HEK293 (cell line): ENCODE data around the gene CEPT1.

Source experiments
- CTCF ChIA-PET: fragments of 350-600 bp; formaldehyde crosslinking; extraction: SDS; loops from one replicate; lab custom pipeline; 2021; ENCODE audit warnings: antibody characterized with exemption; lab: Yijun Ruan, JAX
- POLR2A ChIA-PET: fragments of 300-600 bp; formaldehyde crosslinking; extraction: SDS; loops from one replicate; lab custom pipeline; 2020; ENCODE audit warnings: antibody characterized with exemption, inconsistent platforms; lab: Yijun Ruan, JAX
- H3K27ac ChIP-seq: fragments of 200-500 bp; sonication (Bioruptor generic); 2 replicates; pipeline ENCODE4 v1.5.1; 2014; ENCODE audit warnings: low read depth, low read length, control low read depth, inconsistent platforms; ENCODE audit errors: extremely low read depth
- H3K36me3 ChIP-seq, 2 experiments: fragments of 200-500 bp in 1 of 2; sonication (Bioruptor generic) in 1 of 2; 1 replicate in 1 of 2; 2 replicates in 1 of 2; pipeline ENCODE4 v1.5.1; 2014 to 2017; ENCODE audit warnings: inconsistent platforms in 2 of 2, low read length in 2 of 2; ENCODE audit not compliant: control insufficient read depth in 2 of 2, insufficient read depth in 1 of 2
- H3K4me1 ChIP-seq: fragments of 200-500 bp; sonication (Bioruptor generic); 2 replicates; pipeline ENCODE4 v1.5.1; 2014; ENCODE audit warnings: mild to moderate bottlenecking, low read length, inconsistent platforms; ENCODE audit not compliant: control insufficient read depth, insufficient read depth
- H3K4me3 ChIP-seq: 2 replicates; pipeline ENCODE4 v1.5.1; 2011; ENCODE audit warnings: low read depth, mild to moderate bottlenecking, control low read depth, low read length, moderate library complexity
- H3K9me3 ChIP-seq: fragments of 200-500 bp; sonication (Bioruptor generic); 2 replicates; pipeline ENCODE4 v1.5.1; 2014; ENCODE audit warnings: low read depth, low read length, inconsistent platforms; ENCODE audit not compliant: control insufficient read depth, insufficient read depth
- KLF16 ChIP-seq: fragments of 450-650 bp; formaldehyde crosslinking; IDR thresholded peaks from 2 replicates; pipeline ENCODE4 v1.5.1; 2017; ENCODE audit warnings: missing biosample characterization, missing genetic modification characterization
- SALL2 ChIP-seq: fragments of 450-650 bp; formaldehyde crosslinking; IDR thresholded peaks from 2 replicates; pipeline ENCODE4 v1.5.0; 2017; ENCODE audit warnings: missing biosample characterization, mild to moderate bottlenecking, missing genetic modification characterization, borderline replicate concordance
- ZNF114 ChIP-seq: fragments of 450-650 bp; formaldehyde crosslinking; IDR thresholded peaks from 2 replicates; pipeline ENCODE4 v1.5.0; 2017; ENCODE audit warnings: missing biosample characterization, missing genetic modification characterization
- ZNF121 ChIP-seq: fragments of 450-650 bp; formaldehyde crosslinking; IDR thresholded peaks from 2 replicates; pipeline ENCODE4 v1.5.1; 2016; ENCODE audit warnings: missing biosample characterization, missing genetic modification characterization
- ZNF354C ChIP-seq: fragments of 450-650 bp; formaldehyde crosslinking; IDR thresholded peaks from 2 replicates; pipeline ENCODE4 v1.5.1; 2016; ENCODE audit warnings: missing biosample characterization, missing genetic modification characterization, low read depth, borderline replicate concordance
- ZNF501 ChIP-seq: fragments of 450-650 bp; formaldehyde crosslinking; IDR thresholded peaks from 2 replicates; pipeline ENCODE4 v1.5.1; 2016; ENCODE audit warnings: missing biosample characterization, missing genetic modification characterization
- ZNF623 ChIP-seq: fragments of 450-650 bp; formaldehyde crosslinking; IDR thresholded peaks from 2 replicates; pipeline ENCODE4 v1.5.1; 2016; ENCODE audit warnings: missing biosample characterization, missing genetic modification characterization
- ZNF654 ChIP-seq: fragments of 450-650 bp; formaldehyde crosslinking; IDR thresholded peaks from 2 replicates; pipeline ENCODE4 v1.5.1; 2016; ENCODE audit warnings: low read depth, missing biosample characterization, missing genetic modification characterization
- TF ChIP-seq, protein P1 (sequence below): fragments of 450-650 bp; formaldehyde crosslinking; IDR thresholded peaks from 2 replicates; pipeline ENCODE4 v1.5.1; 2016; ENCODE audit warnings: missing biosample characterization, missing genetic modification characterization
- TF ChIP-seq, protein P2 (sequence below): fragments of 450-650 bp; formaldehyde crosslinking; IDR thresholded peaks from 2 replicates; pipeline ENCODE4 v1.5.1; 2016; ENCODE audit warnings: missing biosample characterization, missing genetic modification characterization
- TF ChIP-seq, protein P3 (sequence below): fragments of 450-650 bp; formaldehyde crosslinking; IDR thresholded peaks from 2 replicates; pipeline ENCODE4 v1.5.1; 2016; ENCODE audit warnings: missing biosample characterization, missing genetic modification characterization
- TF ChIP-seq, protein P4 (sequence below): fragments of 450-650 bp; formaldehyde crosslinking; IDR thresholded peaks from 2 replicates; pipeline ENCODE4 v1.5.1; 2016; ENCODE audit warnings: missing biosample characterization, missing genetic modification characterization
- TF ChIP-seq, protein P5 (sequence below): fragments of 450-650 bp; formaldehyde crosslinking; IDR thresholded peaks from 2 replicates; pipeline ENCODE4 v1.5.1; 2017; ENCODE audit warnings: missing biosample characterization, missing genetic modification characterization

Gene CEPT1

DNA sequence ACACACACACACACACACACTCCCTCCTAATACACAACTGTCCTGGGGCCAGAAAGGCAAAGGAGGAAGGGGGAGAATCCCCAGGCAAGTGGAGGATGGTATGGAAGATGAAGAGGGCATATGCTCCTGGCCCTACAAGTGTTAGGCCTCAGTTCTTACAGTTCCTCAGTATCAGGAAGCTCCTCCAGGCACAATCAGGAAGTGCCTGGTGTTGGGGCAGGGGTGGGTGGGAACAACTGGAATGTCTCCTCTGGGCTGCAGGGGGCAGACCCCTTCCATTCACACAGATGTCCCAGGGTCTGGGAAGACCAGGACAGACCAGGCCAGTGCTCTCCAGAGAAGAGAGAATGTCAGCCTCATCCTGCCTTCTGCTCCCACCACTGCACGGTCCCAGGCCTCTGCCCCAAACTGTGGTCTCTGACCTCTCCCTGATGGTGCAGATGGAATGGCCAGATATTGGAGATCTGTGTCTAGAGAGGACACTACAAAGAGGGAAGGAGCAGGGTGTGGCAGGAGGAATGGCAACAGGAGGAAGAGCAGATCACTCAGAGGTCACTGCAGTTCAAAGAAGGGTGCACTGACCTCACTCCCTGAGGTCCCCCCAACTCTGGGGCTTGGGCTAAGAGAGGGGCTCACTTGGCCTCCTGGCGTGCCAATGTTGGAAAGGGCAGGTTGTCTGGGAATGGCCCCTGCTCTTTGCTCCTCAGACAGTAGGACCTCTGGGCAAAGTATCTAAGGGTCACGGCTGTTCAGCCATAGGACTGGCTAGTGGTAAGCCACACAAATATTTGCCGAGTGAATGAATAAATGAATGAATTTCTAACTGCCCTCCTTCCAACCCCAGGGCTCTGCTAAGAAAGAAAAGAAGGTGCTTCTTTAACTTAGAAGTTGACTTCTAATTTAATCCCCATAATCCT lies 62.9 kb downstream of the CEPT1 start:
- TF ChIP-seq, protein P1, sequence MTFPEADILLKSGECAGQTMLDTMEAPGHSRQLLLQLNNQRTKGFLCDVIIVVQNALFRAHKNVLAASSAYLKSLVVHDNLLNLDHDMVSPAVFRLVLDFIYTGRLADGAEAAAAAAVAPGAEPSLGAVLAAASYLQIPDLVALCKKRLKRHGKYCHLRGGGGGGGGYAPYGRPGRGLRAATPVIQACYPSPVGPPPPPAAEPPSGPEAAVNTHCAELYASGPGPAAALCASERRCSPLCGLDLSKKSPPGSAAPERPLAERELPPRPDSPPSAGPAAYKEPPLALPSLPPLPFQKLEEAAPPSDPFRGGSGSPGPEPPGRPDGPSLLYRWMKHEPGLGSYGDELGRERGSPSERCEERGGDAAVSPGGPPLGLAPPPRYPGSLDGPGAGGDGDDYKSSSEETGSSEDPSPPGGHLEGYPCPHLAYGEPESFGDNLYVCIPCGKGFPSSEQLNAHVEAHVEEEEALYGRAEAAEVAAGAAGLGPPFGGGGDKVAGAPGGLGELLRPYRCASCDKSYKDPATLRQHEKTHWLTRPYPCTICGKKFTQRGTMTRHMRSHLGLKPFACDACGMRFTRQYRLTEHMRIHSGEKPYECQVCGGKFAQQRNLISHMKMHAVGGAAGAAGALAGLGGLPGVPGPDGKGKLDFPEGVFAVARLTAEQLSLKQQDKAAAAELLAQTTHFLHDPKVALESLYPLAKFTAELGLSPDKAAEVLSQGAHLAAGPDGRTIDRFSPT (tag by site-specific recombination): no peak
- TF ChIP-seq ZNF121: no peak
- TF ChIP-seq, protein P2, sequence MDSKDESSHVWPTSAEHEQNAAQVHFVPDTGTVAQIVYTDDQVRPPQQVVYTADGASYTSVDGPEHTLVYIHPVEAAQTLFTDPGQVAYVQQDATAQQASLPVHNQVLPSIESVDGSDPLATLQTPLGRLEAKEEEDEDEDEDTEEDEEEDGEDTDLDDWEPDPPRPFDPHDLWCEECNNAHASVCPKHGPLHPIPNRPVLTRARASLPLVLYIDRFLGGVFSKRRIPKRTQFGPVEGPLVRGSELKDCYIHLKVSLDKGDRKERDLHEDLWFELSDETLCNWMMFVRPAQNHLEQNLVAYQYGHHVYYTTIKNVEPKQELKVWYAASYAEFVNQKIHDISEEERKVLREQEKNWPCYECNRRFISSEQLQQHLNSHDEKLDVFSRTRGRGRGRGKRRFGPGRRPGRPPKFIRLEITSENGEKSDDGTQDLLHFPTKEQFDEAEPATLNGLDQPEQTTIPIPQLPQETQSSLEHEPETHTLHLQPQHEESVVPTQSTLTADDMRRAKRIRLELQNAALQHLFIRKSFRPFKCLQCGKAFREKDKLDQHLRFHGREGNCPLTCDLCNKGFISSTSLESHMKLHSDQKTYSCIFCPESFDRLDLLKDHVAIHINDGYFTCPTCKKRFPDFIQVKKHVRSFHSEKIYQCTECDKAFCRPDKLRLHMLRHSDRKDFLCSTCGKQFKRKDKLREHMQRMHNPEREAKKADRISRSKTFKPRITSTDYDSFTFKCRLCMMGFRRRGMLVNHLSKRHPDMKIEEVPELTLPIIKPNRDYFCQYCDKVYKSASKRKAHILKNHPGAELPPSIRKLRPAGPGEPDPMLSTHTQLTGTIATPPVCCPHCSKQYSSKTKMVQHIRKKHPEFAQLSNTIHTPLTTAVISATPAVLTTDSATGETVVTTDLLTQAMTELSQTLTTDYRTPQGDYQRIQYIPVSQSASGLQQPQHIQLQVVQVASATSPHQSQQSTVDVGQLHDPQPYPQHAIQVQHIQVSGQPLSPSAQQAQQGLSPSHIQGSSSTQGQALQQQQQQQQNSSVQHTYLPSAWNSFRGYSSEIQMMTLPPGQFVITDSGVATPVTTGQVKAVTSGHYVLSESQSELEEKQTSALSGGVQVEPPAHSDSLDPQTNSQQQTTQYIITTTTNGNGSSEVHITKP: no peak
- TF ChIP-seq, protein P3, sequence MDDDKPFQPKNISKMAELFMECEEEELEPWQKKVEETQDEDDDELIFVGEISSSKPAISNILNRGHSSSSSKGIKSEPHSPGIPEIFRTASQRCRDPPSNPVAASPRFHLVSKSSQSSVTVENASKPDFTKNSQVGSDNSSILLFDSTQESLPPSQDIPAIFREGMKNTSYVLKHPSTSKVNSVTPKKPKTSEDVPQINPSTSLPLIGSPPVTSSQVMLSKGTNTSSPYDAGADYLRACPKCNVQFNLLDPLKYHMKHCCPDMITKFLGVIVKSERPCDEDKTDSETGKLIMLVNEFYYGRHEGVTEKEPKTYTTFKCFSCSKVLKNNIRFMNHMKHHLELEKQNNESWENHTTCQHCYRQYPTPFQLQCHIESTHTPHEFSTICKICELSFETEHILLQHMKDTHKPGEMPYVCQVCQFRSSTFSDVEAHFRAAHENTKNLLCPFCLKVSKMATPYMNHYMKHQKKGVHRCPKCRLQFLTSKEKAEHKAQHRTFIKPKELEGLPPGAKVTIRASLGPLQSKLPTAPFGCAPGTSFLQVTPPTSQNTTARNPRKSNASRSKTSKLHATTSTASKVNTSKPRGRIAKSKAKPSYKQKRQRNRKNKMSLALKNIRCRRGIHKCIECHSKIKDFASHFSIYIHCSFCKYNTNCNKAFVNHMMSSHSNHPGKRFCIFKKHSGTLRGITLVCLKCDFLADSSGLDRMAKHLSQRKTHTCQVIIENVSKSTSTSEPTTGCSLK: no peak
- TF ChIP-seq ZNF623: no peak
- TF ChIP-seq ZNF114 (tag by site-specific recombination): no peak
- TF ChIP-seq, protein P4, sequence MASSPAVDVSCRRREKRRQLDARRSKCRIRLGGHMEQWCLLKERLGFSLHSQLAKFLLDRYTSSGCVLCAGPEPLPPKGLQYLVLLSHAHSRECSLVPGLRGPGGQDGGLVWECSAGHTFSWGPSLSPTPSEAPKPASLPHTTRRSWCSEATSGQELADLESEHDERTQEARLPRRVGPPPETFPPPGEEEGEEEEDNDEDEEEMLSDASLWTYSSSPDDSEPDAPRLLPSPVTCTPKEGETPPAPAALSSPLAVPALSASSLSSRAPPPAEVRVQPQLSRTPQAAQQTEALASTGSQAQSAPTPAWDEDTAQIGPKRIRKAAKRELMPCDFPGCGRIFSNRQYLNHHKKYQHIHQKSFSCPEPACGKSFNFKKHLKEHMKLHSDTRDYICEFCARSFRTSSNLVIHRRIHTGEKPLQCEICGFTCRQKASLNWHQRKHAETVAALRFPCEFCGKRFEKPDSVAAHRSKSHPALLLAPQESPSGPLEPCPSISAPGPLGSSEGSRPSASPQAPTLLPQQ (tag by site-specific recombination): no peak
- Histone ChIP-seq H3K4me1 (no peaks in the 10 kb centered on the region), H3K36me3 (no peaks in the 10 kb centered on the region), H3K4me3 (no peak overlapping the region), H3K9me3 (no peaks in the 10 kb centered on the region), H3K27ac (no peak overlapping the region)
- POLR2A ChIA-PET: no interaction called here
- CTCF ChIA-PET: no interaction called here

DNA sequence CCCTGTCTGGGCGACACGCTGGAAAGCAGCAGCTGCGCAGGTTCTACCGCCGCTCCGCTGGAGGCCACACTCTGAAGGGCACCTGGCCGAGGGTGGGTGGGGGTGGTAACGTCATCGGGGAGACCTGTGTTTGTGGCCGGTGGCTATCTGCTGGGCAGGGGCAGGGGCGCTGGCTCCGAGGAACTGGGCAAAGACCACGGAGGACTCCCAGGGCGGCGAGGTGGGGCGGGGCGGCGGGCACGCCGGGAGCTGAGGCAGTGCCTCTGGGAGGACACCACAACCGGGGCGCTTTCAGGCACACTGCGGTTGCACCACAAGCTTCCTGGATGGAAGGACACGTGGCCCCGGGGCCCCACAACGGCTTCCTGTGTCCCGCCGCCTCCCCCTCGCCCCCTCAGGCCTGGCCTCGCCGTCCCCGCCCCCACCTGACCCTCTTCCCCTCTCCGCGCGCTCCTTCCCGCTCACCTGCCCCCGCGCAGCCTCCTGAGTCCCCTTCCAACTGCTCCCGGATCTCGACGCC lies 63.7 kb downstream of the CEPT1 start:
- H3K4me1 ChIP-seq: no peaks in the 10 kb centered on the region
- CTCF ChIA-PET: no interaction called here
- TF ChIP-seq ZNF354C (tag by site-specific recombination) (no peak), SALL2 (tag by site-specific recombination) (no peak), ZNF654 (tag by site-specific recombination) (no peak), ZNF501 (tag by site-specific recombination) (no peak), KLF16 (tag by site-specific recombination) (no peak)
- TF ChIP-seq, protein P5, sequence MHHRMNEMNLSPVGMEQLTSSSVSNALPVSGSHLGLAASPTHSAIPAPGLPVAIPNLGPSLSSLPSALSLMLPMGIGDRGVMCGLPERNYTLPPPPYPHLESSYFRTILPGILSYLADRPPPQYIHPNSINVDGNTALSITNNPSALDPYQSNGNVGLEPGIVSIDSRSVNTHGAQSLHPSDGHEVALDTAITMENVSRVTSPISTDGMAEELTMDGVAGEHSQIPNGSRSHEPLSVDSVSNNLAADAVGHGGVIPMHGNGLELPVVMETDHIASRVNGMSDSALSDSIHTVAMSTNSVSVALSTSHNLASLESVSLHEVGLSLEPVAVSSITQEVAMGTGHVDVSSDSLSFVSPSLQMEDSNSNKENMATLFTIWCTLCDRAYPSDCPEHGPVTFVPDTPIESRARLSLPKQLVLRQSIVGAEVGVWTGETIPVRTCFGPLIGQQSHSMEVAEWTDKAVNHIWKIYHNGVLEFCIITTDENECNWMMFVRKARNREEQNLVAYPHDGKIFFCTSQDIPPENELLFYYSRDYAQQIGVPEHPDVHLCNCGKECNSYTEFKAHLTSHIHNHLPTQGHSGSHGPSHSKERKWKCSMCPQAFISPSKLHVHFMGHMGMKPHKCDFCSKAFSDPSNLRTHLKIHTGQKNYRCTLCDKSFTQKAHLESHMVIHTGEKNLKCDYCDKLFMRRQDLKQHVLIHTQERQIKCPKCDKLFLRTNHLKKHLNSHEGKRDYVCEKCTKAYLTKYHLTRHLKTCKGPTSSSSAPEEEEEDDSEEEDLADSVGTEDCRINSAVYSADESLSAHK (tag by site-specific recombination): no peak
- POLR2A ChIA-PET: no interaction called here
- H3K4me3 ChIP-seq: no peak overlapping the region
- no peak overlapping the region for H3K27ac ChIP-seq
- no peaks in the 10 kb centered on the region for H3K9me3 ChIP-seq
- H3K36me3 ChIP-seq: no peaks in the 10 kb centered on the region
